Measurements from ENCODE around the gene BDH2.

BDH2 gene

DNA sequence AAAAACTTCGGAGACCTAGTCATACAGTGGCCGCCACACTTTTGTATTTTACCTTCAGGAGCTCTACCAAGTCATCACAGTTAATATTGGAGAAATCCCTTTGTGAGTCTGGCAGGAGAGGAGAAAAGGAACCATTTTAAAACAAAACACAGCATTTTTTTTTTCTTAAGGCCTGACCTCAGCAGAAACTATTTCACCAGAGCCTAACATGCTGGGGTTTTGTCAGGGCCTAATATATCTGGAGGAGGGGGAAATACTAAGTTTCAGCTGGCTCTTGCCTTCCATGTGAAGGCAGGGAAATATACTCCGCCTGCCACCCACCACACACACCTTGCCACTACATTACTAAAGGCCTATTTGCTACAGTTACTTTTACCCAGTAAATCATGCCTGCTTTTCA is 26.5 kb upstream of the BDH2 start:
- TF ChIP-seq POLR2A (IDR thresholded peaks at IDR 0.05; ENCODE audit: extremely low read depth, insufficient read length) = no peak
- TF ChIP-seq, protein P1, sequence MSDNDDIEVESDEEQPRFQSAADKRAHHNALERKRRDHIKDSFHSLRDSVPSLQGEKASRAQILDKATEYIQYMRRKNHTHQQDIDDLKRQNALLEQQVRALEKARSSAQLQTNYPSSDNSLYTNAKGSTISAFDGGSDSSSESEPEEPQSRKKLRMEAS (IDR thresholded peaks at IDR 0.05; ENCODE audit: low read depth, low read length) = no peak
- TF ChIP-seq MYC (IDR thresholded peaks at IDR 0.05; ENCODE audit: low read depth, low read length) = no peak
- TF ChIP-seq, protein P2, sequence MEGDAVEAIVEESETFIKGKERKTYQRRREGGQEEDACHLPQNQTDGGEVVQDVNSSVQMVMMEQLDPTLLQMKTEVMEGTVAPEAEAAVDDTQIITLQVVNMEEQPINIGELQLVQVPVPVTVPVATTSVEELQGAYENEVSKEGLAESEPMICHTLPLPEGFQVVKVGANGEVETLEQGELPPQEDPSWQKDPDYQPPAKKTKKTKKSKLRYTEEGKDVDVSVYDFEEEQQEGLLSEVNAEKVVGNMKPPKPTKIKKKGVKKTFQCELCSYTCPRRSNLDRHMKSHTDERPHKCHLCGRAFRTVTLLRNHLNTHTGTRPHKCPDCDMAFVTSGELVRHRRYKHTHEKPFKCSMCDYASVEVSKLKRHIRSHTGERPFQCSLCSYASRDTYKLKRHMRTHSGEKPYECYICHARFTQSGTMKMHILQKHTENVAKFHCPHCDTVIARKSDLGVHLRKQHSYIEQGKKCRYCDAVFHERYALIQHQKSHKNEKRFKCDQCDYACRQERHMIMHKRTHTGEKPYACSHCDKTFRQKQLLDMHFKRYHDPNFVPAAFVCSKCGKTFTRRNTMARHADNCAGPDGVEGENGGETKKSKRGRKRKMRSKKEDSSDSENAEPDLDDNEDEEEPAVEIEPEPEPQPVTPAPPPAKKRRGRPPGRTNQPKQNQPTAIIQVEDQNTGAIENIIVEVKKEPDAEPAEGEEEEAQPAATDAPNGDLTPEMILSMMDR (IDR thresholded peaks at IDR 0.05; ENCODE audit: low read depth, low read length) = no peak
- no peak overlapping the region for H3K4me3 ChIP-seq (ENCODE audit: low read depth, low read length)
- DNase-seq (ENCODE audit: low read depth) = no peak

DNA sequence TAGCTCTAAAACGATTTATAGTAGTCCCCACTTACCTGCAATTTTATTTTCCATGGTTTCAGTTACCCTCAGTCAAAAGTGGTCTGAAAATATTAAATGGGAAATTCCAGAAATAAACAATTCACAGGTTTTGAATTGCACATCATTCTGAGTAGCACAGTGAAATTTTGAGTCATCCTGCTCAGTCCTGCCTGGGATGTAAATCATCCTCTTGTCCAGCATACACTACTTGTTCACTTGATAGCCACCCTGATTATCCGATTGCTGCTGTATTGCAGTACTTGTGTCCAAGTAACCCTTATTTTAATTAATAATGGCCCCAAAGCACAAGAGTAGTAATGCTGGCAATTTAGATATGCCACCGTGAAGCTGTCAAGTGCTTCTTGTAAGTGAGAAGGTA is 23.5 kb upstream of the BDH2 start:
- DNase-seq (ENCODE audit: low read depth) = no peak
- no peak overlapping the region for H3K4me3 ChIP-seq (ENCODE audit: low read depth, low read length)
- TF ChIP-seq POLR2A (IDR thresholded peaks at IDR 0.05; ENCODE audit: extremely low read depth, insufficient read length) (no peak), MYC (IDR thresholded peaks at IDR 0.05; ENCODE audit: low read depth, low read length) (no peak)
- TF ChIP-seq, protein P1 (IDR thresholded peaks at IDR 0.05; ENCODE audit: low read depth, low read length) = no peak
- TF ChIP-seq, protein P2 (IDR thresholded peaks at IDR 0.05; ENCODE audit: low read depth, low read length) = no peak

DNA sequence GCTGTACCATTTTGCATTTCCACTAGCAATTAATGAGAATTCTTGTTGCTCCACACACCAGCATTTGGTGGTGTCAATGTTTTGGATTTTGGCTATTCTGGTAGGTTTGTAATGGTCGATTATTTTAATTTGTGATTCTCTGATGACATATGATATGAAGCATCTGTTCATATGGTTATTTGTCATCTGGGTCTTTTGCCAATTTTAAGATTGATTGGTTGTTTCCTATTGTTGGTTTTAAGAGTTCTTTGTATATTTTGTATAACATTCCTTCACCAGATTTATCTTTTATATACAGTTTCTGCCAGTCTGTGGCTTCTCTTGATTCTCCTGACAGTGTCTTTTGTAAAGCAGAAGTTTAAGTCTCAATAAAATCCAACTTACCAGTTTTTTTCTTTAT is 18.5 kb upstream of the BDH2 start:
- DNase-seq (ENCODE audit: low read depth) = no peak
- TF ChIP-seq POLR2A (IDR thresholded peaks at IDR 0.05; ENCODE audit: extremely low read depth, insufficient read length) (no peak), MYC (IDR thresholded peaks at IDR 0.05; ENCODE audit: low read depth, low read length) (no peak)
- TF ChIP-seq, protein P1 (IDR thresholded peaks at IDR 0.05; ENCODE audit: low read depth, low read length) = no peak
- TF ChIP-seq, protein P2 (IDR thresholded peaks at IDR 0.05; ENCODE audit: low read depth, low read length) = no peak
- no peak overlapping the region for H3K4me3 ChIP-seq (ENCODE audit: low read depth, low read length)

DNA sequence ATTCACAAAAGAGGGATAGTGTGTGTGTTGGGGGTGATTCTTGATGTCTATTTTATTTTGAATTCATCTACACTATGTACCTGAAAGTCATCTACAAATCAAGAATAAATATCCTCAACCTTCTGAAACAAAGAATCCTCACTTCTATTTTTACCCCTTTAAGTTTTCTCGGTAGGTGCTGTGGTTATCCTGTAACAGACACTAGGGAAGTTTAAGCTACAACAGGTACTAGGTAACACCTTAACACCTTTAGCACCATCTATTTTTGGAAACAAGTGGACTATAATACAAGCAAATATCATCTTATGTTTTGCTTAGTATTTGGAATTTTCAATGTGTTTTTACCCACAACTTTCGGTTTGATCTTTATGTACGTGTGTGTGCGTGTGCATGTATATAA is 12.0 kb upstream of the BDH2 start:
- H3K4me3 ChIP-seq (ENCODE audit: low read depth, low read length) = no peak overlapping the region
- no peak for TF ChIP-seq MYC (IDR thresholded peaks at IDR 0.05; ENCODE audit: low read depth, low read length)
- TF ChIP-seq, protein P2 (IDR thresholded peaks at IDR 0.05; ENCODE audit: low read depth, low read length) = no peak
- TF ChIP-seq POLR2A (IDR thresholded peaks at IDR 0.05; ENCODE audit: extremely low read depth, insufficient read length) = no peak
- TF ChIP-seq, protein P1 (IDR thresholded peaks at IDR 0.05; ENCODE audit: low read depth, low read length) = no peak
- DNase-seq (ENCODE audit: low read depth) = no peak

DNA sequence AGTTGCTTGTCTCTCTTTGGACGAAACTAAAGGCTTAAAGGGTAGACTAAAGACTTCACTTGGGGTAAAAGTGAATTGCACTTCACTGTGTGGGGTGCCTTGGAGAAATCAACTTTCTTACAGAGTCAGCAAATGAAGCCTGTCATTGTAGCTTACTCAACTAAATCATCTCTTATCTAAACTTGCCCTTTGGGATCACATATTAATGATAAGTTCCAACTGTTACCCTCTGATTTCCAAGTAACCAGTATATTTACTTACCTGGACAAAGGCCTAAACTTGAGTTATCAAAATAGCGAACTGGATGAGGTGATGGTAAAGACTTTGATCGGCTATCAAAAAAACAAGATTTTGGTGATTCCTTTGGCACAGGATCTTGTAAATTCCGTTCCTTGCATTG is 8.9 kb upstream of the BDH2 start:
- no peak overlapping the region for H3K4me3 ChIP-seq (ENCODE audit: low read depth, low read length)
- DNase-seq (ENCODE audit: low read depth) = no peak
- no peak for TF ChIP-seq MYC (IDR thresholded peaks at IDR 0.05; ENCODE audit: low read depth, low read length)
- TF ChIP-seq, protein P2 (IDR thresholded peaks at IDR 0.05; ENCODE audit: low read depth, low read length) = no peak
- TF ChIP-seq, protein P1 (IDR thresholded peaks at IDR 0.05; ENCODE audit: low read depth, low read length) = no peak
